ENCODE measurements around the gene TCAP.
"Not testable (repeated sequence)": the region's sequence is repeated elsewhere in the genome, so short reads cannot be mapped to it uniquely, and the experiment has no call there.

Gene TCAP

GRCh38 chr17:39705786-39706348 lies 40.7 kb downstream of the TCAP start:
- no peak for TF ChIP-seq CTCF (IDR thresholded peaks at IDR 0.05; ENCODE audit: low read depth, low read length)
- no peak for DNase-seq (ENCODE audit: extremely low read depth, low read depth)

- no peak for TF ChIP-seq CTCF (IDR thresholded peaks at IDR 0.05; ENCODE audit: low read depth, low read length)
- no peak for DNase-seq (ENCODE audit: extremely low read depth, low read depth)
Measured at GRCh38 chr17:39706383-39706782, 41.2 kb downstream of the TCAP start.

DNA sequence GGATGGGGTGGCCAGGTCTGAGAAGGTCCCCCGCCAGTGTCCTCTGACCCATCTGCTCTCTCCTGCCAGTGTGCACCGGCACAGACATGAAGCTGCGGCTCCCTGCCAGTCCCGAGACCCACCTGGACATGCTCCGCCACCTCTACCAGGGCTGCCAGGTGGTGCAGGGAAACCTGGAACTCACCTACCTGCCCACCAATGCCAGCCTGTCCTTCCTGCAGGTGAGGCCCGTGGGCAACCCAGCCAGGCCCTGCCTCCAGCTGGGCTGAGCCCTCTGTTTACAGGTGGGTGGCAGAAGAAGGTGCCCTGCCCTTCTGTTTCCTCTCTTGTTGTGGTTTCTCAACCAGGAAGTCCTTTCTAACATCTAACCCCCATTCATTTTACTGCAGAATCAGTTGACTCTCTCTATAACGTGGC lies 41.8 kb downstream of the TCAP start:
- no peak for TF ChIP-seq CTCF (IDR thresholded peaks at IDR 0.05; ENCODE audit: low read depth, low read length)
- DNase-seq (ENCODE audit: extremely low read depth, low read depth), result no peak

- no peak for DNase-seq (ENCODE audit: extremely low read depth, low read depth)
- TF ChIP-seq CTCF (IDR thresholded peaks at IDR 0.05; ENCODE audit: low read depth, low read length), result no peak
Measured at GRCh38 chr17:39709319-39709997, 44.3 kb downstream of the TCAP start.

DNA sequence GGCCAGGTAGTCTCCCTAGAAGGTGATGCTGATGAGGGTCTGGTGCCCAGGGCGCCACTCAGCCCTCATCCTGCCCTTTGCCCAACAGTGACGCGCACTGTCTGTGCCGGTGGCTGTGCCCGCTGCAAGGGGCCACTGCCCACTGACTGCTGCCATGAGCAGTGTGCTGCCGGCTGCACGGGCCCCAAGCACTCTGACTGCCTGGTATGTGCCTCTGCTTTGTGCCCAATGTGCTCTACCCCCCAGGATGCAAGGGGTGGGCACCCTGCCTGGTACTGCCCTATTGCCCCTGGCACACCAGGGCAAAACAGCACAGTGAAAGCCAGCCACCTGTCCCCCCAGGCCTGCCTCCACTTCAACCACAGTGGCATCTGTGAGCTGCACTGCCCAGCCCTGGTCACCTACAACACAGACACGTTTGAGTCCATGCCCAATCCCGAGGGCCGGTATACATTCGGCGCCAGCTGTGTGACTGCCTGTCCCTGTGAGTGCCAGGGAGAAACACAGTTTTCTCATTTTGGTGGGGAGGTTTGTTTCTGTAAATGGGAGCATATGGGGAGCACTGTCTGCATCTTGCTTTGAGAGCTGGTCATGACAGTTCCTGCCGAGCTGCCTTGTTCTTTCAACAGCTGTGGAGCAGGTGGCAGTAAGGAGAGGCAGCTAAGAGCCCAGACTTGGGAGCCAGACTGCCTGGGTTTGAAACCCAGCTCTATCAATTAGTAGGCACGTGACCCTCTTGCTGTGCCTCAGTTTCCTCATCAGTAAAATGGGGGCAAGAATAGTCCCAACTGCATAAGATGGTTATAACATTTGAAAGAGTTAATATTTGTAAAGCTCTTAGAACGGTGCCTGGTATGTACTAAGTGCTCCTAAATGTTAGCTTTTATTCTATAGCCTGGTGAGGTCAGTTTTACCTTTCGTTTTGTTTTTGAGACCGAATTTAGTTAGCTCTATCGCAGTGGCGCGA lies 45.1 kb downstream of the TCAP start:
- DNase-seq (ENCODE audit: extremely low read depth, low read depth), result no peak
- no peak for TF ChIP-seq CTCF (IDR thresholded peaks at IDR 0.05; ENCODE audit: low read depth, low read length)

DNA sequence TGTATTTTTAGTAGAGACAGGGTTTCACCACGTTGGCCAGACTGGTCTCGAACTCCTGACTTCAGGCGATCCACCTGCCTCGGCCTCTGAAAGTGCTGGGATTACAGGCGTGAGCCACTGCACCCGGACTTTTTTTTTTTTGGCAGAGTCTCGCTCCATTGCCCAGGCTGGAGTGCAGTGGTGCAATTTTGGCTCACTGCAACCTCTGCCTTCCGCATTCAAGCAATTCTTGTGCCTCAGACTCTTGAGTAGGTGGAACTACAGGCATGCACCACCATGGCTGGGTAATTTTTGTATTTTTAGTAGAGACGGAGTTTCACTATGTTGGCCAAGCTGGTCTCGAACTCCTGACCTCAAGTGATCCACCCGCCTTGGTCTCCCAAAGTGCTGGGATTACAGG lies 45.9 kb downstream of the TCAP start:
- DNase-seq (ENCODE audit: extremely low read depth, low read depth), result not testable (repeated sequence)

DNA sequence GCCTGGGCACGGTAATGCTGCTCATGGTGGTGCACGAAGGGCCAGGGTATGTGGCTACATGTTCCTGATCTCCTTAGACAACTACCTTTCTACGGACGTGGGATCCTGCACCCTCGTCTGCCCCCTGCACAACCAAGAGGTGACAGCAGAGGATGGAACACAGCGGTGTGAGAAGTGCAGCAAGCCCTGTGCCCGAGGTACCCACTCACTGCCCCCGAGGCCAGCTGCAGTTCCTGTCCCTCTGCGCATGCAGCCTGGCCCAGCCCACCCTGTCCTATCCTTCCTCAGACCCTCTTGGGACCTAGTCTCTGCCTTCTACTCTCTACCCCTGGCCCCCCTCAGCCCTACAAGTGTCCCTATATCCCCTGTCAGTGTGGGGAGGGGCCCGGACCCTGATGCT lies 46.7 kb downstream of the TCAP start:
- no peak for DNase-seq (ENCODE audit: extremely low read depth, low read depth)
- TF ChIP-seq CTCF (IDR thresholded peaks at IDR 0.05; ENCODE audit: low read depth, low read length), result no peak

Data from AG09319 (cell line).